HepG2 (cell line): ENCODE measurements around the gene ARL17B. TPM values are rescaled to one million over a fixed set of nuclear protein-coding genes. Genes with fewer than 3 reads are reported as not detected.
"Not testable (repeated sequence)": the region's sequence is repeated elsewhere in the genome, so short reads cannot be mapped to it uniquely, and the experiment has no call there.

Experiments used
- ATAC-seq: fragments of 200-7000 bp; cut with Tn5 transposase; 3 replicates; pipeline ENCODE4 v1.9.1; 2020; ENCODE audit warnings: mild to moderate bottlenecking, moderate library complexity
- BruUV-seq: library from RNA; stranded (reverse); fragments of 400-500 nt; replicated peaks from 2 replicates; lab custom pipeline; 2021; lab: Mats Ljungman, UMichigan
- CTCF ChIA-PET: fragments of 300-600 bp; formaldehyde crosslinking; extraction: SDS; loops from one replicate; lab custom pipeline; 2021; ENCODE audit warnings: low total read pairs, inconsistent platforms, low intra/inter-chr PET ratio; lab: Yijun Ruan, JAX
- POLR2A ChIA-PET: fragments of 350-600 bp; sonication (Branson Sonifier 250); formaldehyde crosslinking; loops from one replicate; lab custom pipeline; 2020; ENCODE audit warnings: antibody characterized with exemption, inconsistent platforms; lab: Yijun Ruan, JAX
- DNase-seq: peaks from one replicate; pipeline ENCODE4 v3.0.0-alpha.2; 2015; ENCODE audit warnings: low spot score
- FAIRE-seq: peaks from 3 replicates; lab custom pipeline; 2011; peaks lifted over from hg19 to GRCh38; lab: Jason Lieb, UNC
- H2AFZ ChIP-seq: one replicate; pipeline ENCODE4 v1.6.1; 2011; ENCODE audit warnings: low read length, inconsistent platforms
- H3K27ac ChIP-seq: fragments of 300-600 bp; 3 replicates; pipeline ENCODE4 v1.8.0; 2011; ENCODE audit warnings: mixed run types, mild to moderate bottlenecking, mixed read lengths, low read length, inconsistent platforms; ENCODE audit not compliant: insufficient read depth; ENCODE audit errors: extremely low read length
- H3K27me3 ChIP-seq, 2 experiments: fragments of 200-600 bp in 1 of 2; 2 replicates in 1 of 2; 3 replicates in 1 of 2; pipeline versions ENCODE4 v1.6.0 to v1.8.0; 2011; ENCODE audit warnings: low read length in 2 of 2, mild to moderate bottlenecking in 2 of 2, moderate library complexity in 2 of 2, inconsistent platforms in 1 of 2; ENCODE audit not compliant: insufficient read depth in 2 of 2, control insufficient read depth in 1 of 2
- H3K36me3 ChIP-seq, 2 experiments: fragments of 200-600 bp in 1 of 2; replicated peaks in 1 of 2; 2 replicates in 1 of 2; 3 replicates in 1 of 2; pipeline versions ENCODE4 v1.5.1 to v1.8.0; 2011; ENCODE audit warnings: low read length in 2 of 2, inconsistent platforms in 1 of 2; ENCODE audit not compliant: insufficient read depth in 2 of 2, control insufficient read depth in 1 of 2
- H3K4me1 ChIP-seq: 2 replicates; pipeline ENCODE4 v1.5.1; 2012; ENCODE audit warnings: low read length, inconsistent platforms; ENCODE audit not compliant: insufficient read depth
- H3K4me2 ChIP-seq: 2 replicates; pipeline ENCODE4 v1.6.0; 2011; ENCODE audit warnings: low read depth, low read length, inconsistent platforms
- H3K4me3 ChIP-seq, 3 experiments: fragments of 200-600 bp in 1 of 3; sonication (generic), shearing (Covaris generic) in 1 of 3; replicated peaks in 1 of 3; 2 replicates each; pipeline ENCODE4 v1.5.1; 2011 to 2016; ENCODE audit warnings: low read length in 3 of 3, inconsistent platforms in 2 of 3, low read depth in 2 of 3, mild to moderate bottlenecking in 2 of 3, control low read depth in 1 of 3, mixed read lengths in 1 of 3; ENCODE audit not compliant: insufficient read depth in 1 of 3
- H3K79me2 ChIP-seq: one replicate; pipeline ENCODE4 v1.6.1; 2011; ENCODE audit warnings: low read length, inconsistent platforms; ENCODE audit not compliant: insufficient read depth
- H3K9ac ChIP-seq: 2 replicates; pipeline ENCODE4 v1.6.0; 2011; ENCODE audit warnings: mild to moderate bottlenecking, low read depth, low read length, inconsistent platforms; ENCODE audit not compliant: insufficient read depth
- H3K9me3 ChIP-seq: 2 replicates; pipeline ENCODE4 v1.5.1; 2012; ENCODE audit warnings: mild to moderate bottlenecking, low read length
- H4K20me1 ChIP-seq: 2 replicates; pipeline ENCODE4 v1.6.0; 2011; ENCODE audit warnings: inconsistent platforms, mild to moderate bottlenecking, low read length, moderate library complexity; ENCODE audit not compliant: insufficient read depth
- WGBS: methylation state at CpG from one replicate; pipeline ENCODE4 v1.1.6; 2017; ENCODE audit warnings: low lambda C conversion rate; 5-methylcytosine and 5-hydroxymethylcytosine counted together
- in situ Hi-C: cut with HindIII; loops from 2 replicates; pipeline ENCODE4 v1.10.0; 2017; ENCODE audit warnings: low pct_unique_long_range_greater_than_20kb; ENCODE audit not compliant: extremely low pct_ligation_motif_present
- intact Hi-C: fragments of 100-400 bp; cut with micrococcal nuclease; formaldehyde crosslinking; loops from one replicate; pipeline ENCODE4 v1.10.0; 2022; ENCODE audit not compliant: unreplicated experiment
- polyA plus RNA-seq, 8 experiments: library from polyadenylated mRNA; depleted of rRNA in 3 of 8; stranded (reverse) in 7 of 8; unstranded in 1 of 8; fragments of >200 nt; fragmentation: Illumina TruSeq in 4 of 8; extraction: Trizol in 4 of 8; gene quantifications; 2 replicates each; pipeline versions ENCODE4 v1.2.1 to v1.2.3, GENCODE V29; 2011 to 2016; ENCODE audit warnings: low read depth in 4 of 8, missing spikeins in 1 of 8, mixed read lengths in 1 of 8; ENCODE audit not compliant: insufficient read depth in 1 of 8
- total RNA-seq, 5 experiments: library from RNA; depleted of rRNA; stranded (reverse); fragments of >200 nt; fragmentation: Illumina TruSeq; extraction: Trizol; gene quantifications; 2 replicates each; pipeline ENCODE4 v1.2.3, GENCODE V29; 2016; ENCODE audit warnings: low read depth in 1 of 5

ARL17B gene
- total and polyA plus RNA-seq, 2 of the 13 experiments (the other 11 are each of a cell fraction or from before 2014, with no cell fraction given), result 14.2 to 25.8 TPM

DNA sequence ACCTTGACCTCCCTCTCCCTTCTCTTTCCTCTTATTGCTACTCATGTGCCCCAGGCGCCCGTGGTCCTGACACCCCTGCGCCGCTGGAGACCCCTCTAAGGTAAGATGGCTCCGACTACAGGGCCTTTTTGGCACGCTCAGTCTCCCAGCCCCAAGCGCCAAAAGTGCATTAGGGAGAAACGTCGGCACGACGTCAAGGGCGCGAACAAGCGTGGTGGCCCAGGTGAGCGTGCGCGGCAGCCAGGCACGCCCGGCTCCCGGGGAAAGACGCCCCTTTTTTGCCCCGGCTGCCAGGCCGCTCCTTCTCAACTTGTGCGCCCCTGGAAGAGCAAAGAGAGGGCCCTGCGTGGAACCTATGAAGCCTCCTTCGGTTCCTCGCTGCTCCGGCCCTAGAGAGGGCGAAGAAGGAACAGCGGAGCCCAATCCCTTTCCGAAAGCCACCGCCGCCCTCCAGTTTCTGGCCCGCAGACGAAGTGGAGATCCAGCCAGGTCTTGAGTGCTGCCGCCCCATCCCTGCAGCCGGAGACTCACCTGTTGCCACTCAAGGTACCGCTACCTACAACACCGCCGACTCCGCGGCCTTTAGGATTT lies 326 bp downstream of the ARL17B start:
- intact Hi-C loops, H3K27ac ChIP-seq, in situ Hi-C loops, H3K9me3 ChIP-seq, H3K36me3 ChIP-seq, BruUV-seq, H4K20me1 ChIP-seq, H3K9ac ChIP-seq, POLR2A ChIA-PET, DNase-seq, H3K79me2 ChIP-seq, FAIRE-seq, H2AFZ ChIP-seq, H3K4me2 ChIP-seq, H3K4me1 ChIP-seq, CTCF ChIA-PET, H3K4me3 ChIP-seq, H3K27me3 ChIP-seq: not testable (repeated sequence)
- peak; percentile 68 for ATAC-seq
- no CpG with 5 or more reads among the region's 42 CpGs for WGBS

DNA sequence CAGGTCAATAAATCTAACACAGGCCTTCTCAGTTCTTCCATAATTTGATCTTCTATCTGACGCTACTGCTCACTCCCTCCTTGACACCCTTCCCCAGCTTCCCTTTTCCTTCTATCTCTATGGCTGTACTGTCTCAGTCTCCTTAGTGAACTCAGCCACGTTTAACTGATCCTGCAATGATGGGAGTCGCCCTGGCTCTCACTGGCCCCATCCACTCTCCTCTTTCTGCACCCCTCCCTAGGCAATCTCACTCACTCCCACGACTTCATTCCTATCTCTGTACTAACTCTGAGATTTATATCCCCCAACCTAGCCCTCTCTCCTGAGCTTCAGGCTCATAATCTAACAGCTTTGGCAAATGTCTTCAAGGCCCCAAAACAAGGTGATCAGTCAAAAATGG lies 7.7 kb downstream of the ARL17B start:
- BruUV-seq, H3K4me1 ChIP-seq: not testable (repeated sequence)

DNA sequence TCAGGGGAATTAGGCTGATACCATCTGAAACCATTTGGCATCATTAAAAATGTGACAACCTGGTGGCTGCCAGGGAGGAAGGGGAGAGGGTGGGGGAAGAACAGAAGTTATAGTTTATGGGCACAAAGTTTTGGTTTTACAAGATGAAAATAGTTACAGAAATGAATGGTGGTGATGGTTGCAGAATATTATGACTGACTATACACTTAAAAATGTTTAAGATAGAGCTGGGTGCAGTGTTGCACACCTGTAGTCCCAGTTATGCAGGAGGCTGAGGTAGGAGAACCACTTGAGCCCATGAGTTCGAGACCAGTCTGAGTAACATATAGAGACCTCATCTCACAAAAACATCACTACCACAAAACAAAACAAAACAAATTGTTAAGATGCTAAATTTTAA lies 12.5 kb downstream of the ARL17B start:
- intact Hi-C loops, H3K79me2 ChIP-seq, H3K4me1 ChIP-seq, H4K20me1 ChIP-seq, FAIRE-seq, BruUV-seq, H3K9me3 ChIP-seq, H3K9ac ChIP-seq, CTCF ChIA-PET, H2AFZ ChIP-seq, H3K27me3 ChIP-seq, H3K36me3 ChIP-seq, H3K4me3 ChIP-seq, in situ Hi-C loops, H3K4me2 ChIP-seq, ATAC-seq, DNase-seq, POLR2A ChIA-PET, H3K27ac ChIP-seq: not testable (repeated sequence)
- WGBS, result no CpG with 5 or more reads among the region's 1 CpG

More for the DNA sequence above, 7.7 kb downstream of the ARL17B start:
- intact Hi-C loops, ATAC-seq, H3K9me3 ChIP-seq, H3K4me3 ChIP-seq, H3K27me3 ChIP-seq, in situ Hi-C loops, CTCF ChIA-PET, DNase-seq, H3K27ac ChIP-seq, H3K4me2 ChIP-seq, H4K20me1 ChIP-seq, H3K9ac ChIP-seq, H3K36me3 ChIP-seq, POLR2A ChIA-PET, H3K79me2 ChIP-seq, FAIRE-seq, H2AFZ ChIP-seq: not testable (repeated sequence)
- WGBS, result no CpG with 5 or more reads among the region's 4 CpGs

DNA sequence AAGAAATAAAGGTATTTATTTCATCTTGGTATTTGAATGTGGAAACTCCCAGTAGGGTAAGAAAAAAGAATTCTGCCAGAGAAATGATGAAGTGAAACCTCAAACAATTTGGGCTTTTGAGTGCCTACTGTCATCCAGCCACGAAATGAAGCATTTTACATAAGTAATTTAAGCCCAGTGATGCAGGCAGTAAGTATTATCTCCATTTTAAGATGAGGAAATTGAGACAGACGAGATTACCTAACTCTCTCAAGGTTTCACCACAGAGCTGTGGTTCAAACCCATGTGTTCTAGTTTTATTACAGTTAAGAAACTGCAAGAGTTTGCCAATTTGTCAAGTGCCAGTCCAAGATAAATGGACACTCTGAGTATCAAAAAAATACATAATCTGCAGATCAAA lies 13.2 kb downstream of the ARL17B start:
- H4K20me1 ChIP-seq, POLR2A ChIA-PET, H3K4me3 ChIP-seq, H3K4me2 ChIP-seq, H2AFZ ChIP-seq, H3K9ac ChIP-seq, CTCF ChIA-PET, H3K36me3 ChIP-seq, in situ Hi-C loops, intact Hi-C loops, DNase-seq, ATAC-seq, H3K27ac ChIP-seq, H3K4me1 ChIP-seq, BruUV-seq, H3K9me3 ChIP-seq, H3K79me2 ChIP-seq, H3K27me3 ChIP-seq, FAIRE-seq: not testable (repeated sequence)
- WGBS, result no CpG with 5 or more reads among the region's 2 CpGs
